Naive thymus-derived CD4-positive, alpha-beta T cell (primary cell): ENCODE data around the gene DOK3. TPM values are rescaled to one million over a fixed set of nuclear protein-coding genes. Genes with fewer than 3 reads are reported as not detected.

ENCODE experiments used
- polyA plus RNA-seq, 2 donors: library from polyadenylated mRNA; unstranded; fragments of 300-500 nt; fragmentation: Illumina TruSeq; gene quantifications; one replicate each; pipeline ENCODE4 v1.2.3, GENCODE V29; 2021
- total RNA-seq, 6 experiments: library from RNA in 5 of 6; stranded (reverse) in 5 of 6; gene quantifications; 1 replicate in 5 of 6; 2 replicates in 1 of 6; pipeline ENCODE4 v1.2.3 and lab custom pipeline; 2021 to 2026

The DOK3 gene
- total and polyA plus RNA-seq, 7 experiments from 2014 or later: 0.09 to 67.1 (median 4.0) TPM

Other genes with a start within 250 kb of the DOK3 start
- gene RAB24, start 206.1 kb downstream of the DOK3 start, total RNA-seq: 10 to 100 TPM; 18.0 to 47.5 (median 24.3) TPM
- 10 to 100 TPM; 14.9 to 17.1 TPM for gene RAB24, start 206.1 kb downstream of the DOK3 start, polyA plus RNA-seq
- gene PRELID1, start 206.0 kb downstream of the DOK3 start, total RNA-seq: 100 to 1,000 TPM in 1 of 5 experiments, 10 to 100 TPM in 4; 49.0 to 172 (median 57.2) TPM
- gene PRELID1, start 206.0 kb downstream of the DOK3 start, polyA plus RNA-seq: 100 to 1,000 TPM; 155 to 177 TPM
- 10 to 100 TPM in 4 of 5 experiments, 1 to 10 TPM in 1; 8.8 to 39.8 (median 18.3) TPM for gene MXD3, start 197.9 kb downstream of the DOK3 start, total RNA-seq
- under 1 TPM; 0.63 to 0.75 TPM for gene MXD3, start 197.9 kb downstream of the DOK3 start, polyA plus RNA-seq
- 100 to 1,000 TPM in 2 of 5 experiments, 10 to 100 TPM in 3; 71.8 to 144 (median 99.7) TPM for gene LMAN2, start 158.2 kb downstream of the DOK3 start, total RNA-seq
- gene LMAN2, start 158.2 kb downstream of the DOK3 start, polyA plus RNA-seq: 100 to 1,000 TPM; 194 to 202 TPM
- 100 to 1,000 TPM in 3 of 5 experiments, 10 to 100 TPM in 2; 68.4 to 196 (median 112) TPM for gene RGS14, start 151.9 kb downstream of the DOK3 start, total RNA-seq
- 100 to 1,000 TPM in 1 of 2 donors, 10 to 100 TPM in 1; 32.9 to 100 TPM for gene RGS14, start 151.9 kb downstream of the DOK3 start, polyA plus RNA-seq
- gene SLC34A1, start 125.4 kb downstream of the DOK3 start, total RNA-seq: under 1 TPM in 2 of 5 experiments, not detected in 3; 0.27 to 0.29 TPM
- gene SLC34A1, start 125.4 kb downstream of the DOK3 start, polyA plus RNA-seq: not detected
- gene PFN3, start 109.2 kb downstream of the DOK3 start, total RNA-seq: not detected
- not detected for gene PFN3, start 109.2 kb downstream of the DOK3 start, polyA plus RNA-seq
- gene F12, start 100.3 kb downstream of the DOK3 start, total RNA-seq: 1 to 10 TPM in 1 of 5 experiments, under 1 TPM in 2, not detected in 2; 0.16 to 2.1 (median 0.34) TPM
- under 1 TPM in 1 of 2 donors, not detected in 1; 0.64 TPM for gene F12, start 100.3 kb downstream of the DOK3 start, polyA plus RNA-seq
- gene GRK6, start 83.2 kb downstream of the DOK3 start, total RNA-seq: 100 to 1,000 TPM; 161 to 246 (median 200) TPM
- 100 to 1,000 TPM in 1 of 2 donors, 10 to 100 TPM in 1; 78.8 to 202 TPM for gene GRK6, start 83.2 kb downstream of the DOK3 start, polyA plus RNA-seq
- 10 to 100 TPM in 2 of 5 experiments, 1 to 10 TPM in 3; 6.4 to 31.8 (median 6.8) TPM for gene PRR7, start 63.0 kb downstream of the DOK3 start, total RNA-seq
- 10 to 100 TPM; 11.7 to 19.4 TPM for gene PRR7, start 63.0 kb downstream of the DOK3 start, polyA plus RNA-seq
- 1 to 10 TPM; 1.2 to 8.8 (median 5.7) TPM for gene DBN1, start 36.2 kb downstream of the DOK3 start, total RNA-seq
- gene DBN1, start 36.2 kb downstream of the DOK3 start, polyA plus RNA-seq: 1 to 10 TPM in 1 of 2 donors, under 1 TPM in 1; 0.64 to 2.2 TPM
- gene PDLIM7, start 12.2 kb downstream of the DOK3 start, total RNA-seq: 10 to 100 TPM in 3 of 5 experiments, 1 to 10 TPM in 2; 4.1 to 63.2 (median 11.9) TPM
- 1 to 10 TPM; 2.7 to 4.5 TPM for gene PDLIM7, start 12.2 kb downstream of the DOK3 start, polyA plus RNA-seq
- gene DDX41, start 7.1 kb upstream of the DOK3 start, total RNA-seq: 100 to 1,000 TPM in 1 of 5 experiments, 10 to 100 TPM in 4; 65.8 to 126 (median 76.1) TPM
- 10 to 100 TPM; 39.2 to 54.6 TPM for gene DDX41, start 7.1 kb upstream of the DOK3 start, polyA plus RNA-seq
- gene FAM193B, start 44.7 kb upstream of the DOK3 start, total RNA-seq: 100 to 1,000 TPM; 102 to 275 (median 175) TPM
- gene FAM193B, start 44.7 kb upstream of the DOK3 start, polyA plus RNA-seq: 1 to 10 TPM; 4.1 TPM
- gene TMED9, start 82.4 kb upstream of the DOK3 start, total RNA-seq: 100 to 1,000 TPM in 1 of 5 experiments, 10 to 100 TPM in 4; 50.5 to 144 (median 67.5) TPM
- gene TMED9, start 82.4 kb upstream of the DOK3 start, polyA plus RNA-seq: 100 to 1,000 TPM in 1 of 2 donors, 10 to 100 TPM in 1; 99.7 to 103 TPM
- gene B4GALT7, start 90.3 kb upstream of the DOK3 start, total RNA-seq: 10 to 100 TPM; 25.4 to 42.2 (median 32.1) TPM
- gene B4GALT7, start 90.3 kb upstream of the DOK3 start, polyA plus RNA-seq: 10 to 100 TPM; 18.8 to 24.9 TPM